Esophagus muscularis mucosa (tissue), 4 donors: ENCODE results near the gene GOLGA8H. TPM values are rescaled to one million over a fixed set of nuclear protein-coding genes. Genes with fewer than 3 reads are reported as not detected.
"Not testable (repeated sequence)": the region's sequence is repeated elsewhere in the genome, so short reads cannot be mapped to it uniquely, and the experiment has no call there.

Experiments
- DNase-seq: peaks from one replicate; pipeline ENCODE4 v3.0.0-alpha.2; 2017; ENCODE audit errors: extremely low spot score
- H3K27ac ChIP-seq, 4 donors: fragments of 200-600 bp; sonication (generic); replicated peaks in 1 of 4; 1 replicate in 3 of 4; 2 replicates in 1 of 4; pipeline ENCODE4 v1.5.1; 2016 to 2019; ENCODE audit warnings: mild to moderate bottlenecking in 1 of 4
- H3K27me3 ChIP-seq, 4 donors: fragments of 200-600 bp; sonication (generic); one replicate each; pipeline versions ENCODE4 v1.5.1 to v1.6.0; 2016 to 2019
- H3K36me3 ChIP-seq, 4 donors: fragments of 200-600 bp; sonication (generic); one replicate each; pipeline ENCODE4 v1.5.1; 2016 to 2019
- H3K4me1 ChIP-seq, 4 donors: fragments of 200-600 bp; sonication (generic); one replicate each; pipeline ENCODE4 v1.5.1; 2016 to 2019
- H3K4me3 ChIP-seq, 4 donors: fragments of 200-600 bp; sonication (generic); 1 replicate in 2 of 4; 2 replicates in 2 of 4; pipeline ENCODE4 v1.5.1; 2016 to 2019; ENCODE audit warnings: mild to moderate bottlenecking in 4 of 4, moderate library complexity in 1 of 4
- H3K9me3 ChIP-seq, 4 donors: fragments of 200-600 bp; sonication (generic); 1 replicate in 3 of 4; 2 replicates in 1 of 4; pipeline ENCODE4 v1.5.1; 2016 to 2019
- WGBS: methylation state at CpG from one replicate; pipeline ENCODE4 v1.1.5; 2018; 5-methylcytosine and 5-hydroxymethylcytosine counted together
- intact Hi-C: fragments of 100-400 bp; cut with DNase I; formaldehyde crosslinking; loops from one replicate; pipeline ENCODE4 v1.15.1; 2023
- total RNA-seq, 4 donors: library from RNA; depleted of rRNA; stranded (reverse); fragments of >200 nt; gene quantifications; one replicate each; pipeline versions ENCODE4 v1.1.0 to v1.2.1, GENCODE V29; 2016
- TF ChIP-seq, protein P1 (sequence below), 3 experiments: fragments of 200-600 bp in 2 of 3; fragments of 450-650 bp in 1 of 3; sonication (generic) in 2 of 3; IDR thresholded peaks; one replicate each; pipeline ENCODE4 v1.5.1; 2017 to 2019; ENCODE audit warnings: antibody characterized with exemption in 3 of 3, mild to moderate bottlenecking in 2 of 3, moderate library complexity in 1 of 3

GOLGA8H gene, protein sequence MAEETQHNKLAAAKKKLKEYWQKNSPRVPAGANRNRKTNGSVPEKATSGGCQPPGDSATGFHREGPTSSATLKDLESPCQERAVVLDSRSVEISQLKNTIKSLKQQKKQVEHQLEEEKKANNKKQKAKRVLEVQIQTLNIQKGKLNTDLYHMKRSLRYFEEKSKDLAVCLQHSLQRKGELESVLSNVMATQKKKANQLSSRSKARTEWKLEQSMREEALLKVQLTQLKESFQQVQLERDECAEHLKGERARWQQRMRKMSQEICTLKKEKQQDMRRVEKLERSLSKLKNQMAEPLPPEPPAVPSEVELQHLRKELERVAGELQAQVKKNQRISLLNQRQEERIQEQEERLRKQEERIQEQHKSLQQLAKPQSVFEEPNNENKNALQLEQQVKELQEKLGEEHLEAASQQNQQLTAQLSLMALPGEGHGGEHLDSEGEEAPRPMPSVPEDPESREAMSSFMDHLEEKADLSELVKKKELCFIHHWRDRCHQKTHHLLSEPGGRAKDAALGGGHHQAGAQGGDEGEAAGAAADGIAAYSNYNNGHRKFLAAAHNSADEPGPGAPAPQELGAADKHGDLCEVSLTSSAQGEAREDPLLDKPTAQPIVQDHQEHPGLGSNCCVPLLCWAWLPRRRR
- 1 to 10 TPM in 1 of 4 donors, under 1 TPM in 3; 0.33 to 1.1 (median 0.61) TPM for total RNA-seq

DNA sequence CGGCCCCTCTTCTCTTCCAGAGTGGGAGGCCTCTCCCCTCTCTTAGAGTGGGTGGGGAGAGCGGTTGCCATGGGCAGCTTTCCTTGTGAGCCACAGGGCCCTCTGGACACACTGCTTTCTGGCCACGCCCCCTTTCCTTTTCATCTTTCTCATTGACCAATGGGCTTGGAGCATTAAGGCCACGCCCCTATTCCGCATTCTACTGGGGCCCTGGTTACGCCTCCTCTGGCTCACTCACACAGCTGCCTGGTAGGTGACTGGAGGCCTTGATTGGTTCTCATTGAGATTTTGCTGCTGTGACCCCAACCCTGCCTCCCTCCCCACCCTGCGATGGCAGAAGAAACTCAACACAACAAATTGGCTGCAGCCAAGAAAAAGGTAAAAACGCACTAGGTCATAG, at the start of gene GOLGA8H:
GOLGA8H (plus strand) TSS at position 233 of the 400 bp plus-strand sequence; CDS start at position 331, 98 bp downstream.
- H3K9me3 ChIP-seq, intact Hi-C loops, H3K27ac ChIP-seq, H3K36me3 ChIP-seq, H3K27me3 ChIP-seq, DNase-seq, H3K4me3 ChIP-seq, H3K4me1 ChIP-seq: not testable (repeated sequence)
- 94% methylated on average over 8 of the region's 8 CpGs for WGBS

DNA sequence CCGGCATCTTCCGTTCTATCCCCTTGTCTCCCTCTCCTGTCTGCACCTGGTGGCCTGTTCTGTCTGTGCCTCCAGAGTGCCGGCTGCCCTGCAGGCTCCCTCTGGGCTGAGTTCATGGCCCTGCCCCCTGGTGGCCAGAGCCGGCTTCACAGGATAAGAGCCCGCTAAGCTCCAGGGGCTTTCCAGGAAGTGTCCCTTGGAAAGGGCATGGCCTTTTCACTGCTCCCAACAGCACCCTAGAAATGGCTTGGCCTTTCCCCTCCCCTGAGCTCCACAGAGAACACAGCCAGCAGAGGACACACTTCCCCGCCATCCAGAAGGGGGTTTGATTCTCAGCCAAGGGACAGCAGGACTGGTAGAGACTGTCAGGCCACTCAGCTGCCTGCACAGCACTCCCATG, 36.9 kb upstream of the GOLGA8H start:
- H3K36me3 ChIP-seq, H3K4me1 ChIP-seq, H3K9me3 ChIP-seq, H3K27ac ChIP-seq, intact Hi-C loops, DNase-seq, H3K4me3 ChIP-seq, H3K27me3 ChIP-seq: not testable (repeated sequence)
- WGBS: 0% methylated on average over 2 of the region's 6 CpGs
- TF ChIP-seq, protein P1, sequence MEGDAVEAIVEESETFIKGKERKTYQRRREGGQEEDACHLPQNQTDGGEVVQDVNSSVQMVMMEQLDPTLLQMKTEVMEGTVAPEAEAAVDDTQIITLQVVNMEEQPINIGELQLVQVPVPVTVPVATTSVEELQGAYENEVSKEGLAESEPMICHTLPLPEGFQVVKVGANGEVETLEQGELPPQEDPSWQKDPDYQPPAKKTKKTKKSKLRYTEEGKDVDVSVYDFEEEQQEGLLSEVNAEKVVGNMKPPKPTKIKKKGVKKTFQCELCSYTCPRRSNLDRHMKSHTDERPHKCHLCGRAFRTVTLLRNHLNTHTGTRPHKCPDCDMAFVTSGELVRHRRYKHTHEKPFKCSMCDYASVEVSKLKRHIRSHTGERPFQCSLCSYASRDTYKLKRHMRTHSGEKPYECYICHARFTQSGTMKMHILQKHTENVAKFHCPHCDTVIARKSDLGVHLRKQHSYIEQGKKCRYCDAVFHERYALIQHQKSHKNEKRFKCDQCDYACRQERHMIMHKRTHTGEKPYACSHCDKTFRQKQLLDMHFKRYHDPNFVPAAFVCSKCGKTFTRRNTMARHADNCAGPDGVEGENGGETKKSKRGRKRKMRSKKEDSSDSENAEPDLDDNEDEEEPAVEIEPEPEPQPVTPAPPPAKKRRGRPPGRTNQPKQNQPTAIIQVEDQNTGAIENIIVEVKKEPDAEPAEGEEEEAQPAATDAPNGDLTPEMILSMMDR (IDR thresholded peaks at IDR 0.05): peak; percentile 24 to 33 (median 26)

DNA sequence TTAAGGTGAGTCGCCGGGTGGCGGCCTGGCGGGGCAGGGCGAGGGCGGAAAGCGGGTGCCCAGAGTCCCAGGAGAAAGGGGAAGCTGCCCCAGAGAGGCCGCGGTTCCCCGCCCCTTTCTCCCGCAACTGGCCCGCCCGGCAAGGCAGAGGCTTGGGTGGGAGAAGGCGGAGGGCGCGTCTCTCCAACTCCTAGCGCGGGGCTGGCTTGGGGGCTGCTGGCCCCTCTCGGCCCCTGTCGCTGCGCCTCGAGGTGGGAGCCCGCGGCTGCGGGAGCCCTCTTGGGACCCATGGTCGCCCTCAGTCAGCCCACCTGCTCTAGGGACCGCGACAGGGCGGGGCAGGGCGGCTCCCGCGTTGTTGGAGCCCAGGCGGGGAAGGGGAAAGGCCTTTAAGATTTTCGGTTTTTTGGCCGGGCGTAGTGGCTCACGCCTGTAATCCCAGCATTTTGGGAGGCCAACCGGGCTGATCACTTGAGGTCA, 30.8 kb upstream of the GOLGA8H start:
- H3K36me3 ChIP-seq, intact Hi-C loops, H3K27me3 ChIP-seq, H3K4me1 ChIP-seq, DNase-seq, H3K27ac ChIP-seq, H3K9me3 ChIP-seq: not testable (repeated sequence)
- H3K4me3 ChIP-seq: peak overlapping the region in 3 of 4 donors; percentile 31 to 57 (median 46)
- WGBS: no CpG with 5 or more reads among the region's 38 CpGs

DNA sequence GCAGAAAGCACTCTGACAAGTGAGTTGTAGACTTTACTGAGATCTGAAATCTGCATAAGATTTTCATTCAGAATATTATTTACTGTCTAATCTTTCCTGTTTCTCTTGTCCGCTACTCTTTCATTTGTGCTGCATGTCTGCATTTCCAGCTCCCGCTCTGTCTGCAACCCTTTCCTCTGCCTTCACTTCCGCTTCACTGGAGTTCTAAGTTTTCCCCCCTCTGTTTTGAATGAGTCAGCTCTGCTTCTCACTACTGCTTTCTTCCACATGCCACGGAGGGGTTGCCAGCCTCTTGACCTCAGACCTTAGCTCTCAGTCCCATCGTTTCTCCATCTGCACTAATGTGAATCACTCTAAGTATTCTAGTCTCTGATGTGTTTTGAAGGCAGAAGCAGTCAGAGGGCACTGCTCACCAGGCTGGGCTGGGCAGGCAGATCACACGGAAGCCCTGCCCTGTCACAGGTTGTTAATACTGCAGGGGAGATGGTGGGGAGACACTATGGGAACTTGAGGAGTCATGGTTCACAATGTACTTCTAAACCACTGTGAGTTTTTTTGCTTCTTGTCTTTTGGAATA, 24.3 kb upstream of the GOLGA8H start:
- no CpG with 5 or more reads among the region's 6 CpGs for WGBS
- H3K4me1 ChIP-seq: not testable (repeated sequence)

DNA sequence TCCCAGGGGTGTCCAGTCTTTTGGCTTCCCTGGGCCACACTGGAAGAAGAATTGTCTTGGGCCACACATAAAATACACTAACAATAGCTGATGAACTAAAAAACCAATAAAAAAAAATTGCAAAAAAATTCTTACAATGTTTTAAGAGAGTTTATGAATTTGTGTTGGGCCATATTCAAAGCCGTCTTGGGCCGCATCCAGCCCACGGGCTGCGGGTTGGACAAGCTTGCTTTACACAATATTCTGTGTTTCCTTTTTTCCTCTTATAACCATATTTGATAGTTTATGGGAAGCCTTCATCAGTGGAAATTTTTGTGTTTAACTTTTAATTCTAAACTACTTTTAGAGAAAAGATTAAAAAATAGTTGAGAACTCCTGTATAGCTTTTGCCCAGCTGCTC, 23.1 kb upstream of the GOLGA8H start:
- H3K36me3 ChIP-seq, H3K9me3 ChIP-seq, H3K27me3 ChIP-seq, H3K4me3 ChIP-seq, intact Hi-C loops, H3K27ac ChIP-seq, H3K4me1 ChIP-seq, DNase-seq: not testable (repeated sequence)
- WGBS: no CpG with 5 or more reads among the region's 4 CpGs

More for the DNA sequence above, 24.3 kb upstream of the GOLGA8H start:
- H3K27ac ChIP-seq, H3K9me3 ChIP-seq, DNase-seq, intact Hi-C loops, H3K4me3 ChIP-seq, H3K27me3 ChIP-seq, H3K36me3 ChIP-seq: not testable (repeated sequence)

DNA sequence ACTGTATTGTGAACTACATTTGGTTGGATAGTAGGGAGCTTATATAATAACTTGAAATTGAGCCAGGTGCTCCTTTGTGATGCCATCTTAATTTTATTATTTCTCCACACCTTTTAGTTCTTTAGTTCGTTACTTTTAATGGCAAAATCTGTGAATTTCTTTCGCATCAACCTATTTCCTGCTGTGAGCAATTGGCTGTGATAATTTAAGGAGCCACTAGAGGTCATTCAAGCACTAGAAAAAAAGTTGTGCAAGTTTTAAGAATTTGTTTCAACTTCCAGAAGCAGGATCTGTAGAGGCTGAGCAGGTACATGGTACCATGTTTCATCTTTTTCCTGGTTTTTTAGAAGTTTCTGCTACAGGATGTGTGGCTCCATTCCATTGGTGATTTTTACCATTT, 4.9 kb upstream of the GOLGA8H start:
- H3K4me3 ChIP-seq, H3K9me3 ChIP-seq, H3K4me1 ChIP-seq, H3K27me3 ChIP-seq, H3K27ac ChIP-seq, DNase-seq, intact Hi-C loops, H3K36me3 ChIP-seq: not testable (repeated sequence)
- 18% methylated on average over 2 of the region's 2 CpGs for WGBS
- TF ChIP-seq, protein P1 (IDR thresholded peaks at IDR 0.05): peak in 2 of 3 experiments; percentile 16 to 44

DNA sequence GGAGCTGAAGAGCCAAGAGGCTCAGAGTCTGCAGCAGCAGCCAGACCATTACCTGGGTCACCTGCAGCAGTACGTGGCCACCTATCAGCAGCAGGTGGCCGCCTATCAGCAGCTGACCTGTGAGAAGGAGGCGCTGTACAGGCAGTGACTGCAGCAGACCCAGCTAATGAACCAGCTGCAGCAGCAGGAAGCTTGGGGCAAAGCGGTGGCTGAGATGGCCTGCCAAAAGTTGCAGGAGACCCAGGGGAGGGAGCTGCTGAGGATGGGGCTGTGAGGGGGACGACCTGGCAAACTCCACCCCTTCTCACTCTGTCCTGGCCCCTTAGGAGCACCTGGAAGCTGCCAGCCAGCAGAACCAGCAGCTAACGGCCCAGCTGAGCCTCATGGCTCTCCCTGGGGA, 8.4 kb downstream of the GOLGA8H start:
- WGBS: no CpG with 5 or more reads among the region's 6 CpGs
- H3K27ac ChIP-seq, H3K36me3 ChIP-seq, DNase-seq, H3K27me3 ChIP-seq, H3K9me3 ChIP-seq, H3K4me1 ChIP-seq, H3K4me3 ChIP-seq, intact Hi-C loops: not testable (repeated sequence)
